ENCODE results near the gene SLC9A9.

SLC9A9 gene

DNA sequence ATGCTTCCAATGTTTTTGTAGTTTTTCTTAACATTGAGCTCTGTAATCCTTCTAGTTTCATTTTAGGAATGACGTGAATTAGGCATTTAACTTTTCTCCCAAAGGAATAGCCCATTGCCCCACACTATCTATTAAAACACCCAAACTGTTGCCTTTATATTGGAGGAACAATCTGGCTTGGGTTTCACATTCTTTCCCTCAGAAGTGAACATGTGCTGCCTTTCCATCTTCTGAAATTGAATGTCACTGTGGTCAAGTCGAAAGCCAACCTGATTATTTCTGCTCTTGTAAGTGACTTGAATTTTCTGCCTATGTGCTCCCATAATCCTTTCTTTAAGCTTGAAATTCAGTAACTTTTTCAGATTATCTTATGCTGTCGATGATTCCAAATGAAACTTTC lies 214.5 kb downstream of the SLC9A9 start:
- no peak overlapping the region for H3K4me3 ChIP-seq (ENCODE audit: insufficient read depth, low read depth, low read length, poor library complexity, severe bottlenecking)
- H3K4me1 ChIP-seq (ENCODE audit: control insufficient read depth, insufficient read depth, low read length, poor library complexity, severe bottlenecking): no peaks in the 10 kb centered on the region
- H3K27ac ChIP-seq (ENCODE audit: insufficient read depth, low read length, poor library complexity, severe bottlenecking): no peak overlapping the region
- no peak for DNase-seq
- no peaks in the 10 kb centered on the region for H3K36me3 ChIP-seq (ENCODE audit: control insufficient read depth, insufficient read depth, low read length)
- peaks cover 8% of the 10 kb centered on the region for H3K9me3 ChIP-seq (ENCODE audit: control insufficient read depth, low read length)
- no peaks in the 10 kb centered on the region for H3K27me3 ChIP-seq (replicated peaks; ENCODE audit: control insufficient read depth, insufficient read depth, low read length, poor library complexity, severe bottlenecking)

DNA sequence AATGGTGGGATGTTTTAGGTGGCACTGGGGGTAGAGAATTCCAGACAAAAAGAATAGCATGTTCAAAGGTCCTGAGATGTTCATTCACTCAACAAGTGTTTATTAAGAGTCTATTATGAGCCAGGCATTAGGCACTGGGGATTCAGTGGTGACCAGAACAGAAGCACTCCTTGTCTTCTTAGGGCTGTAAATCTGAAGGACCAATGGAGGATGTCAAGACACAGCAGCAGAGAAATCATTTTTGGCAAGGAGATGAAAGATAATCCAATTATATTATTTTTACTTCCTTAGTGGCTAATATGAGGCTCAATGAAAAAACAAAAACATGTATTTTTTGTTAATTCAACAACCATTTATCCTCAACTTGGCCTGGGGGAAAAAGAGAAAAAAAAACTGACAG lies 218.5 kb downstream of the SLC9A9 start:
- H3K9me3 ChIP-seq (ENCODE audit: control insufficient read depth, low read length): no peaks in the 10 kb centered on the region
- no peaks in the 10 kb centered on the region for H3K36me3 ChIP-seq (ENCODE audit: control insufficient read depth, insufficient read depth, low read length)
- no peaks in the 10 kb centered on the region for H3K4me1 ChIP-seq (ENCODE audit: control insufficient read depth, insufficient read depth, low read length, poor library complexity, severe bottlenecking)
- H3K27me3 ChIP-seq (replicated peaks; ENCODE audit: control insufficient read depth, insufficient read depth, low read length, poor library complexity, severe bottlenecking): no peaks in the 10 kb centered on the region
- no peak for DNase-seq
- no peak overlapping the region for H3K4me3 ChIP-seq (ENCODE audit: insufficient read depth, low read depth, low read length, poor library complexity, severe bottlenecking)
- H3K27ac ChIP-seq (ENCODE audit: insufficient read depth, low read length, poor library complexity, severe bottlenecking): no peak overlapping the region

DNA sequence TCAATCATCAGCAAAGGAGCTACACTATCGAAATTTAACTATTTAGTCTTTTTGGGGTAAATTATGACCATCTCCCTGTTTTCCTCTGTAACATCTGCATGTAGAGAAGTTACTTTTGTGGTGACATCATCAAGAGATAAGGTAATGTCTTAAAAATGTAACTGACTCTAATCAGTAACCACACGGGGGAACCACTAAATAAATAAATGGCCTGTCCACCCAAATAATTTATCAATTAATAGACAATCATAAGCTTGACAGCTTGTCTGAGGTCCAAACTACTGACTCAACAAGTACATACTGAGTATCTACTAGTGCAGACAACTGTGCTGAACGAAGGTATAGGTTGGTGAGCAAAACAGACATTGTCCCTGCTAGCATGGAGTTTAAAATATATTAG lies 219.3 kb downstream of the SLC9A9 start:
- Histone ChIP-seq H3K4me1 (ENCODE audit: control insufficient read depth, insufficient read depth, low read length, poor library complexity, severe bottlenecking) (no peaks in the 10 kb centered on the region), H3K27ac (ENCODE audit: insufficient read depth, low read length, poor library complexity, severe bottlenecking) (no peak overlapping the region), H3K9me3 (ENCODE audit: control insufficient read depth, low read length) (no peaks in the 10 kb centered on the region), H3K4me3 (ENCODE audit: insufficient read depth, low read depth, low read length, poor library complexity, severe bottlenecking) (no peak overlapping the region), H3K36me3 (ENCODE audit: control insufficient read depth, insufficient read depth, low read length) (no peaks in the 10 kb centered on the region), H3K27me3 (replicated peaks; ENCODE audit: control insufficient read depth, insufficient read depth, low read length, poor library complexity, severe bottlenecking) (no peaks in the 10 kb centered on the region)
- DNase-seq: no peak

DNA sequence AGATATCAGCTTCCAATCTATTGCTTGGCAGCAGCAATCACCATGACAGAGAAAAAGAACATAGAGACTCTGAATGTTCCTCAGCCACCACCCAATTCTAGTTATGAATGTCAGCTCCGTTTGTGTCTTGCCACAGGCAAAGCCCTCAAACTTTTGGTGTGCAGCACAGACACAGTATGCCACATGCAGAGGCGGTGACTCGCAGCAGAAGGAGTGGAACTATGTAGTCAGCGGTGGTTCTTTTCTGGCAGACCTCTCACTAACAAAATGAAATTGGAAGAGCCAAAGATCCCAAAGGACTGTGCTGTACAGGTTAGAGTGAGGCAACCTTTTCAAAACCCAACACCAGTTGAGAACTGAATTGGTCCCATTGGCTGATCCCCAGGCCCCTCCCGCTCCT lies 220.9 kb downstream of the SLC9A9 start:
- H3K4me1 ChIP-seq (ENCODE audit: control insufficient read depth, insufficient read depth, low read length, poor library complexity, severe bottlenecking): no peaks in the 10 kb centered on the region
- H3K27ac ChIP-seq (ENCODE audit: insufficient read depth, low read length, poor library complexity, severe bottlenecking): no peak overlapping the region
- DNase-seq: no peak
- H3K9me3 ChIP-seq (ENCODE audit: control insufficient read depth, low read length): no peaks in the 10 kb centered on the region
- H3K27me3 ChIP-seq (replicated peaks; ENCODE audit: control insufficient read depth, insufficient read depth, low read length, poor library complexity, severe bottlenecking): no peaks in the 10 kb centered on the region
- no peak overlapping the region for H3K4me3 ChIP-seq (ENCODE audit: insufficient read depth, low read depth, low read length, poor library complexity, severe bottlenecking)
- no peaks in the 10 kb centered on the region for H3K36me3 ChIP-seq (ENCODE audit: control insufficient read depth, insufficient read depth, low read length)

DNA sequence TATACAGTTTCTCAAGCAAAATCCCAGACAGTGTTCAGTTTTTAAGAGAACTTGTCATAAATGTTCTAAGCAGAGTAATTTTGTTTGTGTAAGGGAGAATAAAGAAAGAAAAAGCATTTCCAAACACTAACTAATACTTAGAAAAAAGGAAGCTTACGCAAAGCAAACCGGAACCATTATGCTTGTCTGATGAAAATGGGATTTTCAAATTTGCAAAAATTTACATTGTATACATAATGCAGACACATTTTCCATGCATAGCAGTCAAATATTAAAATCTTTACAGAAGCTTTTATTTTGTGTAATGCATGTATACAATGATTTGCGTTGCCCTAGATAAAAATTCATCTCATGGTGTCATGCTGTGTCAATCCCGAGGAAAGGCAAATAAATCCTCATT lies 229.0 kb downstream of the SLC9A9 start:
- H3K27me3 ChIP-seq (replicated peaks; ENCODE audit: control insufficient read depth, insufficient read depth, low read length, poor library complexity, severe bottlenecking): no peaks in the 10 kb centered on the region
- no peaks in the 10 kb centered on the region for H3K4me1 ChIP-seq (ENCODE audit: control insufficient read depth, insufficient read depth, low read length, poor library complexity, severe bottlenecking)
- no peak for DNase-seq
- no peaks in the 10 kb centered on the region for H3K9me3 ChIP-seq (ENCODE audit: control insufficient read depth, low read length)
- no peak overlapping the region for H3K27ac ChIP-seq (ENCODE audit: insufficient read depth, low read length, poor library complexity, severe bottlenecking)
- H3K4me3 ChIP-seq (ENCODE audit: insufficient read depth, low read depth, low read length, poor library complexity, severe bottlenecking): no peak overlapping the region
- no peaks in the 10 kb centered on the region for H3K36me3 ChIP-seq (ENCODE audit: control insufficient read depth, insufficient read depth, low read length)

- no peaks in the 10 kb centered on the region for H3K9me3 ChIP-seq (ENCODE audit: control insufficient read depth, low read length)
These were observed 231.2 kb downstream of the SLC9A9 start for GRCh38 chr3:143617050-143617449.

GRCh38 chr3:143613226-143613625 lies 235.0 kb downstream of the SLC9A9 start:
- Histone ChIP-seq H3K4me1 (ENCODE audit: control insufficient read depth, insufficient read depth, low read length, poor library complexity, severe bottlenecking) (no peaks in the 10 kb centered on the region), H3K9me3 (ENCODE audit: control insufficient read depth, low read length) (no peaks in the 10 kb centered on the region), H3K36me3 (ENCODE audit: control insufficient read depth, insufficient read depth, low read length) (no peaks in the 10 kb centered on the region), H3K27ac (ENCODE audit: insufficient read depth, low read length, poor library complexity, severe bottlenecking) (no peak overlapping the region), H3K4me3 (ENCODE audit: insufficient read depth, low read depth, low read length, poor library complexity, severe bottlenecking) (no peak overlapping the region), H3K27me3 (replicated peaks; ENCODE audit: control insufficient read depth, insufficient read depth, low read length, poor library complexity, severe bottlenecking) (no peaks in the 10 kb centered on the region)
- DNase-seq: no peak

More at GRCh38 chr3:143617050-143617449, 231.2 kb downstream of the SLC9A9 start:
- DNase-seq: no peak
- no peaks in the 10 kb centered on the region for H3K36me3 ChIP-seq (ENCODE audit: control insufficient read depth, insufficient read depth, low read length)
- H3K4me3 ChIP-seq (ENCODE audit: insufficient read depth, low read depth, low read length, poor library complexity, severe bottlenecking): no peak overlapping the region
- no peak overlapping the region for H3K27ac ChIP-seq (ENCODE audit: insufficient read depth, low read length, poor library complexity, severe bottlenecking)
- no peaks in the 10 kb centered on the region for H3K4me1 ChIP-seq (ENCODE audit: control insufficient read depth, insufficient read depth, low read length, poor library complexity, severe bottlenecking)
- no peaks in the 10 kb centered on the region for H3K27me3 ChIP-seq (replicated peaks; ENCODE audit: control insufficient read depth, insufficient read depth, low read length, poor library complexity, severe bottlenecking)

DNA sequence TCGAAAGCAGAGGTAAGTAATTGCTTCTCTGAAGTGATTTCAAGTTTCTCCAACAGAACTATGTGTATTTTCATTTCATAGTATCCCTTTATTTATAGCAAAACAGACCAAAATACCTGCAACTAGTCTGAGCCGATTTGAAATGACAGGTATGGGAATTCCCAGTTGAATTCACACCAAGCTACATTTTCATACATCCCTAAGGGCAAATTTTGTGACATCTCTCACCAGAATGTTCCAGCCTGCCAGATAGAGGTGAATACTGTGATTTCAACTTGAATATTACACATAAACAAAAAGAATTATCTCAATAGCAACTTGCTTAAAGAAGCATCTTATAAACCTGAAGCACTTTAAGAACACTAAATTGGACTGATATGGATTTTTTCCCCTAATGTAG lies 235.7 kb downstream of the SLC9A9 start:
- Histone ChIP-seq H3K4me3 (ENCODE audit: insufficient read depth, low read depth, low read length, poor library complexity, severe bottlenecking) (no peak overlapping the region), H3K9me3 (ENCODE audit: control insufficient read depth, low read length) (no peaks in the 10 kb centered on the region), H3K36me3 (ENCODE audit: control insufficient read depth, insufficient read depth, low read length) (no peaks in the 10 kb centered on the region), H3K4me1 (ENCODE audit: control insufficient read depth, insufficient read depth, low read length, poor library complexity, severe bottlenecking) (no peaks in the 10 kb centered on the region), H3K27me3 (replicated peaks; ENCODE audit: control insufficient read depth, insufficient read depth, low read length, poor library complexity, severe bottlenecking) (no peaks in the 10 kb centered on the region), H3K27ac (ENCODE audit: insufficient read depth, low read length, poor library complexity, severe bottlenecking) (no peak overlapping the region)
- DNase-seq: no peak

- no peaks in the 10 kb centered on the region for H3K36me3 ChIP-seq (ENCODE audit: control insufficient read depth, insufficient read depth, low read length)
- no peaks in the 10 kb centered on the region for H3K9me3 ChIP-seq (ENCODE audit: control insufficient read depth, low read length)
- no peak overlapping the region for H3K4me3 ChIP-seq (ENCODE audit: insufficient read depth, low read depth, low read length, poor library complexity, severe bottlenecking)
- DNase-seq: no peak
- no peaks in the 10 kb centered on the region for H3K27me3 ChIP-seq (replicated peaks; ENCODE audit: control insufficient read depth, insufficient read depth, low read length, poor library complexity, severe bottlenecking)
- no peak overlapping the region for H3K27ac ChIP-seq (ENCODE audit: insufficient read depth, low read length, poor library complexity, severe bottlenecking)
- H3K4me1 ChIP-seq (ENCODE audit: control insufficient read depth, insufficient read depth, low read length, poor library complexity, severe bottlenecking): no peaks in the 10 kb centered on the region
These were observed 239.3 kb downstream of the SLC9A9 start for GRCh38 chr3:143608966-143609365.

- no peak for DNase-seq
- Histone ChIP-seq H3K9me3 (ENCODE audit: control insufficient read depth, low read length) (no peaks in the 10 kb centered on the region), H3K36me3 (ENCODE audit: control insufficient read depth, insufficient read depth, low read length) (no peaks in the 10 kb centered on the region), H3K27me3 (replicated peaks; ENCODE audit: control insufficient read depth, insufficient read depth, low read length, poor library complexity, severe bottlenecking) (no peaks in the 10 kb centered on the region), H3K27ac (ENCODE audit: insufficient read depth, low read length, poor library complexity, severe bottlenecking) (no peak overlapping the region), H3K4me3 (ENCODE audit: insufficient read depth, low read depth, low read length, poor library complexity, severe bottlenecking) (no peak overlapping the region), H3K4me1 (ENCODE audit: control insufficient read depth, insufficient read depth, low read length, poor library complexity, severe bottlenecking) (no peaks in the 10 kb centered on the region)
These were observed 242.9 kb downstream of the SLC9A9 start for GRCh38 chr3:143605233-143605950.

Measured in effector memory CD4-positive, alpha-beta T cell (primary cell).